IgD-negative memory B cell (primary cell): ENCODE data around the gene PACC1. TPM values are rescaled to one million over a fixed set of nuclear protein-coding genes. Genes with fewer than 3 reads are reported as not detected.
A peak's percentile ranks its signal among the peaks of the same experiment; 100 is the strongest.

Experiments used
- H3K27ac Mint-ChIP-seq, 3 donors: one replicate each; pipeline ENCODE4 v1.8.0; 2020 to 2022; ENCODE audit warnings: mild to moderate bottlenecking in 3 of 3, mixed read lengths in 3 of 3, moderate library complexity in 1 of 3
- H3K27me3 Mint-ChIP-seq: one replicate; pipeline ENCODE4 v1.8.0; 2021; ENCODE audit warnings: mixed read lengths
- H3K36me3 Mint-ChIP-seq: one replicate; pipeline ENCODE4 v1.8.0; 2020; ENCODE audit warnings: mild to moderate bottlenecking, mixed read lengths
- H3K4me1 Mint-ChIP-seq, 3 donors: one replicate each; pipeline ENCODE4 v1.8.0; 2020 to 2022; ENCODE audit warnings: mixed read lengths in 3 of 3, mild to moderate bottlenecking in 1 of 3
- H3K4me3 Mint-ChIP-seq, 4 donors: one replicate each; pipeline ENCODE4 v1.8.0; 2020 to 2022; ENCODE audit warnings: mild to moderate bottlenecking in 4 of 4, mixed read lengths in 4 of 4, moderate library complexity in 3 of 4
- H3K9me3 Mint-ChIP-seq, 3 donors: one replicate each; pipeline ENCODE4 v1.8.0; 2020 to 2021; ENCODE audit warnings: mixed read lengths in 3 of 3, mild to moderate bottlenecking in 1 of 3
- polyA plus RNA-seq: library from polyadenylated mRNA; unstranded; fragments of 300-500 nt; fragmentation: Illumina TruSeq; gene quantifications from one replicate; pipeline ENCODE4 v1.2.3, GENCODE V29; 2021

PACC1 gene
- polyA plus RNA-seq = 14.7 TPM

GRCh38 chr1:212414328-212415106, at the start of gene PACC1:
PACC1 (minus strand) TSS chr1:212414886; CDS start chr1:212414757, 129 bp downstream.
- H3K9me3 Mint-ChIP-seq = no peaks in the 10 kb centered on the region
- peak within 1 kb of the TSS; percentile 95 to 98 (median 97) for H3K4me3 Mint-ChIP-seq
- H3K36me3 Mint-ChIP-seq = peaks cover 3% of the 10 kb centered on the region
- H3K27ac Mint-ChIP-seq = peak within 1 kb of the TSS; percentile 77 to 97 (median 93)
- no peaks in the 10 kb centered on the region for H3K27me3 Mint-ChIP-seq
- peaks cover 15 to 30% (median 27%) of the 10 kb centered on the region in 3 donors for H3K4me1 Mint-ChIP-seq

- no peaks in the 10 kb centered on the region for H3K36me3 Mint-ChIP-seq
- H3K4me3 Mint-ChIP-seq = no peak overlapping the region
- no peaks in the 10 kb centered on the region for H3K27me3 Mint-ChIP-seq
- peaks cover 0 to 2% (median 0%) of the 10 kb centered on the region in 3 donors for H3K9me3 Mint-ChIP-seq
- no peak overlapping the region for H3K27ac Mint-ChIP-seq
- H3K4me1 Mint-ChIP-seq = no peaks in the 10 kb centered on the region
These were observed 49.0 kb upstream of the PACC1 start for GRCh38 chr1:212463565-212464285.

- Mint-ChIP-seq H3K4me1 (no peaks in the 10 kb centered on the region), H3K36me3 (no peaks in the 10 kb centered on the region), H3K9me3 (no peaks in the 10 kb centered on the region), H3K27me3 (no peaks in the 10 kb centered on the region), H3K4me3 (no peak overlapping the region), H3K27ac (no peak overlapping the region)
These were observed 47.4 kb upstream of the PACC1 start for GRCh38 chr1:212461916-212462660.

DNA sequence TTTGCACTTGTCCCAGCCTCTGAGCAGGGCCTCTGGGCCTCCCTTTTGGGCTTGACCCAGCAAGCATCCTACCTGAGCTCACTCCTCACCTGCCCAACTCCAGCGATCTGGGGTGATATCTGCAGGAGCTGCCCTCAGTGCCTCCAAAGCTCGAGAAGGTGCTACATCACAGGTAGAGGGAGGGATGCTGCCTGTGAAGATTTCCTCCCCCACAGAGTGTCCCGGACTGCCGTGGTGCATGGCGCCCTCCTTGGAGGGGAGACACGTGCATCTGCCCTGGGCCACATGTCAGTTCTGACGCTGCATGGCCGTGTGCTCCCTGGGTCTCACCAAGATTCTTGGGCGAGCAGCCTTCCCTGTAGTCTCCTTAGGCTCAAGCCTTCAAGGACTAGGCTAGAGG, 45.7 kb upstream of the PACC1 start:
- Mint-ChIP-seq H3K4me3 (no peak overlapping the region), H3K9me3 (no peaks in the 10 kb centered on the region), H3K27me3 (no peaks in the 10 kb centered on the region), H3K36me3 (no peaks in the 10 kb centered on the region), H3K4me1 (no peaks in the 10 kb centered on the region), H3K27ac (no peak overlapping the region)

DNA sequence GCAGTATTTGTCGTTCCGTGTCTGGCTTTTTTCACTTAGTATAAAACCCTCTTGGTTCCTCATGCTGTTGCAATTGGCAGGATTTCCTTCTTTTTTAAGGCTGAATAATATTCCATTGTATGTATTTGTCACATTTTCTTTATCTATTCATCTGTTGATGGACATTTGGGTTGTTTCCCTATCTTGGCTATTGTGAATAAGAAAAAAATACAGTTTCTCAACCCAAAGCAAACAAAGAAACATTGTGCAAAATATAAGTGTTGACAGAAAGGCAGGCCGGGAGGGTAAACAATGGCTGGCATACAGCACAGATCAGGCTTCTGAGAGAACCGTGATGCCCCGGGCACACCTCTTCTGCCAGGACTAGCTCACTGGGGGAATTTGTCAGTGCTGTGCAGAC, 45.0 kb upstream of the PACC1 start:
- H3K4me3 Mint-ChIP-seq = no peak overlapping the region
- H3K9me3 Mint-ChIP-seq = no peaks in the 10 kb centered on the region
- no peaks in the 10 kb centered on the region for H3K4me1 Mint-ChIP-seq
- H3K27me3 Mint-ChIP-seq = no peaks in the 10 kb centered on the region
- H3K36me3 Mint-ChIP-seq = no peaks in the 10 kb centered on the region
- no peak overlapping the region for H3K27ac Mint-ChIP-seq

GRCh38 chr1:212458817-212459216, 44.1 kb upstream of the PACC1 start:
- Mint-ChIP-seq H3K27me3 (no peaks in the 10 kb centered on the region), H3K4me3 (no peak overlapping the region), H3K36me3 (no peaks in the 10 kb centered on the region), H3K9me3 (no peaks in the 10 kb centered on the region), H3K27ac (no peak overlapping the region), H3K4me1 (no peaks in the 10 kb centered on the region)

GRCh38 chr1:212457740-212458338, 43.2 kb upstream of the PACC1 start:
- no peaks in the 10 kb centered on the region for H3K4me1 Mint-ChIP-seq

GRCh38 chr1:212455803-212456528, 41.3 kb upstream of the PACC1 start:
- Mint-ChIP-seq H3K4me1 (no peaks in the 10 kb centered on the region), H3K27me3 (no peaks in the 10 kb centered on the region), H3K36me3 (no peaks in the 10 kb centered on the region), H3K9me3 (no peaks in the 10 kb centered on the region), H3K4me3 (no peak overlapping the region), H3K27ac (no peak overlapping the region)

More at GRCh38 chr1:212457740-212458338, 43.2 kb upstream of the PACC1 start:
- Mint-ChIP-seq H3K9me3 (no peaks in the 10 kb centered on the region), H3K27ac (no peak overlapping the region), H3K4me3 (peak overlapping the region in 1 of 4 donors; percentile 37), H3K36me3 (no peaks in the 10 kb centered on the region), H3K27me3 (no peaks in the 10 kb centered on the region)

- no peaks in the 10 kb centered on the region for H3K27me3 Mint-ChIP-seq
- H3K4me3 Mint-ChIP-seq = no peak overlapping the region
- no peaks in the 10 kb centered on the region for H3K36me3 Mint-ChIP-seq
- H3K9me3 Mint-ChIP-seq = no peaks in the 10 kb centered on the region
- no peaks in the 10 kb centered on the region for H3K4me1 Mint-ChIP-seq
- no peak overlapping the region for H3K27ac Mint-ChIP-seq
These were observed 40.7 kb upstream of the PACC1 start for GRCh38 chr1:212455401-212455800.

- Mint-ChIP-seq H3K27me3 (no peaks in the 10 kb centered on the region), H3K36me3 (no peaks in the 10 kb centered on the region), H3K4me3 (no peak overlapping the region), H3K27ac (no peak overlapping the region), H3K9me3 (no peaks in the 10 kb centered on the region), H3K4me1 (no peaks in the 10 kb centered on the region)
These were observed 40.1 kb upstream of the PACC1 start for GRCh38 chr1:212454741-212455140.

DNA sequence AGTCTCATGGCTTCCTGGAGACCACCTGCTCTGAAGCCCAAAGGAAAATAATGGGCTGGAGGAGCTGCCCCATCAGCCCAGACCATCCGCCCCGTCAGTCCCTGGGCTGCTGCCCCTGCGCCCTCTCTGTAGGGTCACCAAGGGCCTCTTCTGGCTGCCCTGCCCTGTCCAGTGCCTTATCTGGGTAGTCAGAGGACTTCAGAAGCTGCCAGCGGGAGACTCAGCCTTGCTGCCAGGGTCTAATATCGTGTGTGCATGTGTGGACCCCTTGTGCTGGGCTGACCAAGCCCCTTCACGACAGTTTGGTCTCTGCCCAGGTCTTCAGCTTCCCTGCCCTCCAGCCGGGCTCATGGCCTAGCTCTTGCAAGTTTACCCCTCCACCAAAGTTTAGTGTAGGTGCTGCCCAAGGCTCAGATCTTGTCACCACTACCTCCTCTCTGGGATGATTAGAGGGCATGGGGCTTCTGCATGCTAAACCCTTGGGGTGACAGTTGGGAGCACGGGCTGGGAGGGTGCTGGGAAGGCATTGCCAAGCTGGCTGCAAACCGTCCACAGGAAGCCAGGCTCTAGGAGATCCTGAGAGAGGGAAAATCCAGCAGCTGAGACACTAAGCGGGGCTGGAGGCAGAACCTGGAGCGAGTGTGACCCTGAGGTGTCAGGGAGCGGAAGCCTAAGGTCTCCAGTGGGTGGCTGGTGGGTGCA, 38.6 kb upstream of the PACC1 start:
- Mint-ChIP-seq H3K9me3 (no peaks in the 10 kb centered on the region), H3K4me3 (no peak overlapping the region), H3K27me3 (no peaks in the 10 kb centered on the region), H3K27ac (no peak overlapping the region), H3K36me3 (no peaks in the 10 kb centered on the region), H3K4me1 (no peaks in the 10 kb centered on the region)

DNA sequence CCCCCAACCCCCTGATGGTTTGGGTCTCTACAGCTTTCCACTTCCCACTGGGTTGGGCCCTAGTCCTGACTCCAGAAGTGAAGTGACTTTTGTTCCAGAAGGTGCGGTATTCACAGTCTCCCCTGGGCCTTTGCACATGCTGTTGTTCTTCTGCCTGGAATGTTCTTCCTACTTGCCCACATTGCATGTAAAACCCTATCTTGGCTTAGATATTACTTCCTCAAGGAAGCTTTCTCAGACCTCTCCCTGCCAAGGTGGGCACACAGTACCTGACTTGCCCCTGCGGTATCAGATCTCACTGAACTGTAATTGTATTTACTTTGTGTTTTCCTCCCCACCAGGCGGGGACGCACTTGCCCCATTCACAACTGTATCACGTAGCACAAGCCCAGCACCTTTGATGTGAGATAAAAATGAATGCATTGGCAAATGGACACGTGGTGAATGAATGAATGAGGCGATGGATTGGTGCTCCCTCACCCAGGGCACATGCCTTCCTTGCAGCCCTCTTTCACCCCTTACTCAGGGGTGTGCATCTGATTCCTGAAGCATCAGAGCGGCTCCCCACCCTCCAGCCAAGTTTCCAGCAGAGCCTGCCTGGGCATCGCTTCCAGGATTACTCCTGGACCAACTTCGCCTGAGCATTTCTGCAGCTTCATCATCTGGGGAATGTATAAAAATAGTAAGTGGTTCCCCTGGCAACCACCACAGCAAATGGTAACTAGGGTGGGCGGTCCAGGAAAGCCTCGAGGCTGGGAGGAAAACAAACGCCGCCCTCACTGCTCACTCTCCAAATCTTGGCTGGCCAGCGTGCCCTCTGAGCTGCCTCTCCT, 37.9 kb upstream of the PACC1 start:
- Mint-ChIP-seq H3K27me3 (no peaks in the 10 kb centered on the region), H3K36me3 (no peaks in the 10 kb centered on the region), H3K4me3 (no peak overlapping the region), H3K4me1 (no peaks in the 10 kb centered on the region), H3K9me3 (no peaks in the 10 kb centered on the region), H3K27ac (no peak overlapping the region)
